ENCODE results near the gene ARF6.
"Not testable (repeated sequence)": the region's sequence is repeated elsewhere in the genome, so short reads cannot be mapped to it uniquely, and the experiment has no call there.

ARF6 gene

GRCh38 chr14:49909016-49909415, 16.1 kb downstream of the ARF6 start:
- no peak for DNase-seq

- DNase-seq, result no peak
Observed at GRCh38 chr14:49915085-49915484, 22.2 kb downstream of the ARF6 start.

- DNase-seq, result no peak
Observed at GRCh38 chr14:49918706-49919105, 25.8 kb downstream of the ARF6 start.

GRCh38 chr14:49919825-49920659, 27.2 kb downstream of the ARF6 start:
- DNase-seq, result no peak

GRCh38 chr14:49920935-49921334, 28.1 kb downstream of the ARF6 start:
- DNase-seq, result no peak

GRCh38 chr14:49921401-49921800, 28.5 kb downstream of the ARF6 start:
- DNase-seq, result no peak

GRCh38 chr14:49923442-49923841, 30.6 kb downstream of the ARF6 start:
- DNase-seq, result no peak

GRCh38 chr14:49923881-49924280, 31.0 kb downstream of the ARF6 start:
- DNase-seq, result no peak

- no peak for DNase-seq
Observed at GRCh38 chr14:49924852-49925251, 32.0 kb downstream of the ARF6 start.

GRCh38 chr14:49926803-49927202, 33.9 kb downstream of the ARF6 start:
- DNase-seq, result no peak

- DNase-seq, result no peak
Observed at GRCh38 chr14:49928015-49928414, 35.1 kb downstream of the ARF6 start.

- DNase-seq, result no peak
Observed at GRCh38 chr14:49930720-49931119, 37.8 kb downstream of the ARF6 start.

GRCh38 chr14:49931523-49931922, 38.6 kb downstream of the ARF6 start:
- no peak for DNase-seq

GRCh38 chr14:49933128-49933527, 40.2 kb downstream of the ARF6 start:
- no peak for DNase-seq

- DNase-seq, result no peak
Observed at GRCh38 chr14:49933704-49934103, 40.8 kb downstream of the ARF6 start.

GRCh38 chr14:49934646-49935045, 41.8 kb downstream of the ARF6 start:
- no peak for DNase-seq

- DNase-seq, result no peak
Observed at GRCh38 chr14:49935526-49935925, 42.6 kb downstream of the ARF6 start.

GRCh38 chr14:49936246-49936645, 43.4 kb downstream of the ARF6 start:
- not testable (repeated sequence) for DNase-seq

- not testable (repeated sequence) for DNase-seq
Observed at GRCh38 chr14:49936882-49937281, 44.0 kb downstream of the ARF6 start.

GRCh38 chr14:49939215-49939614, 46.3 kb downstream of the ARF6 start:
- not testable (repeated sequence) for DNase-seq

GRCh38 chr14:49939884-49940510, 47.1 kb downstream of the ARF6 start:
- no peak for DNase-seq

- no peak for DNase-seq
Observed at GRCh38 chr14:49940808-49941421, 48.0 kb downstream of the ARF6 start.

GRCh38 chr14:49942090-49942489, 49.2 kb downstream of the ARF6 start:
- DNase-seq, result no peak

GRCh38 chr14:49944501-49944900, 51.6 kb downstream of the ARF6 start:
- no peak for DNase-seq
